Nephron progenitor cell (in vitro differentiated cells): ENCODE data around the gene OR10T2.
"Not testable (repeated sequence)": the region's sequence is repeated elsewhere in the genome, so short reads cannot be mapped to it uniquely, and the experiment has no call there.

Experiments
- DNase-seq: peaks from one replicate; pipeline ENCODE4 v3.0.0; 2021
- H3K27ac Mint-ChIP-seq: 2 replicates; pipeline ENCODE4 v1.8.0; 2021; ENCODE audit warnings: mild to moderate bottlenecking, moderate library complexity, mixed read lengths
- H3K27me3 Mint-ChIP-seq: 2 replicates; pipeline ENCODE4 v1.8.0; 2021; ENCODE audit warnings: mild to moderate bottlenecking, low read depth, mixed read lengths; ENCODE audit not compliant: poor library complexity
- H3K36me3 Mint-ChIP-seq: 2 replicates; pipeline ENCODE4 v1.8.0; 2021; ENCODE audit warnings: low read depth, mixed read lengths
- H3K4me1 Mint-ChIP-seq: 2 replicates; pipeline ENCODE4 v1.8.0; 2021; ENCODE audit warnings: mixed read lengths
- H3K4me3 Mint-ChIP-seq: 2 replicates; pipeline ENCODE4 v1.8.0; 2021; ENCODE audit warnings: mild to moderate bottlenecking, moderate library complexity, mixed read lengths
- H3K9me3 Mint-ChIP-seq: 2 replicates; pipeline ENCODE4 v1.8.0; 2021; ENCODE audit warnings: mild to moderate bottlenecking, moderate library complexity, mixed read lengths
- CTCF ChIP-seq: fragments of 200-600 bp; sonication (generic); IDR thresholded peaks from 2 replicates; pipeline ENCODE4 v1.5.0; 2021; ENCODE audit warnings: antibody characterized with exemption

OR10T2 gene

DNA sequence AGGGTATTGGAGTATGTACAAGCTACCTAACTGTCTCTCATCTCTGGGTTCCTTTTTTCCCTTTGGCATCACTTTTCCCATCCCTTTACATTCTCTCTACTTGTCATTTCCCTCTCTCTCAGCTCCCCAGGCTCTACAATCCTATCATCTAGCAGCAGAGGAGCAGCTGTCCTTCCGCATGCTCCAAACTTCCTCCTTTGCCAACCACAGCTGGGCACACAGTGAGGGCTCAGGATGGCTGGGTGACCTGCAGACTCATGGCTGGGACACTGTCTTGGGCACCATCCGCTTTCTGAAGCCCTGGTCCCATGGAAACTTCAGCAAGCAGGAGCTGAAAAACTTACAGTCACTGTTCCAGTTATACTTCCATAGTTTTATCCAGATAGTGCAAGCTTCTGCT, 45.0 kb downstream of the OR10T2 start:
- DNase-seq = no peak
- no peak overlapping the region for H3K4me3 Mint-ChIP-seq
- peaks cover 9% of the 10 kb centered on the region for H3K27me3 Mint-ChIP-seq
- H3K36me3 Mint-ChIP-seq = no peaks in the 10 kb centered on the region
- no peaks in the 10 kb centered on the region for H3K4me1 Mint-ChIP-seq
- TF ChIP-seq CTCF = no peak
- no peaks in the 10 kb centered on the region for H3K9me3 Mint-ChIP-seq
- H3K27ac Mint-ChIP-seq = no peak overlapping the region

GRCh38 chr1:158353303-158354075, 45.8 kb downstream of the OR10T2 start, which contains the start of gene CD1E:
Gene CD1E, plus strand, starts transcription at chr1:158353894. Its CDS starts 95 bp downstream, at chr1:158353989.
- Mint-ChIP-seq H3K27ac (no peak within 1 kb of the TSS), H3K27me3 (peaks cover 9% of the 10 kb centered on the region), H3K36me3 (no peaks in the 10 kb centered on the region), H3K4me1 (no peaks in the 10 kb centered on the region), H3K4me3 (no peak within 1 kb of the TSS), H3K9me3 (no peaks in the 10 kb centered on the region)
- DNase-seq = no peak
- no peak for TF ChIP-seq CTCF

DNA sequence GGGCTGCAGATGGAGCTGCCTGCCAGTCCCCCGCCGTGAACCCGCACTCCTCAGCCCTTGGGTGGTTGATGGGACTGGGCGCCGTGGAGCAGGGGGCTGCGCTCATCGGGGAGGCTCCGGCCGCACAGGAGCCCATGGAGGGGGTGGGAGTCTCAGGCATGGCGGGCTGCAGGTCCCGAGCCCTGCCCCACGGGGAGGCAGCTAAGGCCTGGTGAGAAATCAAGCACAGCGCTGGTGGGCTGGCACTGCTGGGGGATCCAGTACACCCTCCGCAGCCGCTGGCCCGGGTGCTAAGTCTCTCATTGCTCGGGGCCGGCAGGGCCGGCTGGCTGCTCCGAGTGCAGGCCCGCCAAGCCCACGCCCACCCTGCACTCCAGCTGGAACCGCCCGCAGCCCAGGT, 50.3 kb downstream of the OR10T2 start:
- DNase-seq, H3K4me1 Mint-ChIP-seq, H3K4me3 Mint-ChIP-seq, H3K36me3 Mint-ChIP-seq, H3K27ac Mint-ChIP-seq: not testable (repeated sequence)
- Mint-ChIP-seq H3K27me3 (peaks cover 10% of the 10 kb centered on the region), H3K9me3 (peaks cover 22% of the 10 kb centered on the region)
